ENCODE results near the gene DAD1. TPM values are rescaled to one million over a fixed set of nuclear protein-coding genes. Genes with fewer than 3 reads are reported as not detected.

Gene DAD1
- total and polyA plus RNA-seq, 7 experiments from 2014 or later, result 68.8 to 777 (median 123) TPM

GRCh38 chr14:22557846-22558220 lies 31.2 kb downstream of the DAD1 start:
- H3K27ac Mint-ChIP-seq, result peak overlapping the region; percentile 94 to 99 (median 99)
- no peak for DNase-seq
- peaks cover 59 to 95% (median 90%) of the 10 kb centered on the region in 7 donors for H3K4me1 Mint-ChIP-seq
- H3K36me3 ChIP-seq (ENCODE audit: control insufficient read depth in 2 of 3, insufficient read depth in 3 of 3, low read length in 3 of 3), result peaks cover 0 to 1% (median 0%) of the 10 kb centered on the region in 3 experiments
- H3K9me3 Mint-ChIP-seq, result peaks cover 0 to 11% (median 0%) of the 10 kb centered on the region in 11 donors
- intact Hi-C loops (cut with micrococcal nuclease), result loop anchor here (1.0 to 10.0 kb wide), 22 partner anchors 12 to 916 kb away; no protein-coding TSS in a partner anchor
- H3K9me3 ChIP-seq (ENCODE audit: control insufficient read depth in 2 of 3, low read length in 3 of 3), result no peaks in the 10 kb centered on the region
- H3K36me3 Mint-ChIP-seq, result peaks cover 0 to 20% (median 2%) of the 10 kb centered on the region in 5 donors
- peaks cover 0 to 4% (median 0%) of the 10 kb centered on the region in 5 donors for H3K27me3 Mint-ChIP-seq
- ATAC-seq, result no peak
- ChIA-PET POLR2A (interaction anchor here (0.7 to 5.2 kb wide), 6 partner anchors 12 to 644 kb away, joined by 3 to 174 read pairs (median 3); no protein-coding TSS in a partner anchor), CTCF (interaction anchor here (0.8 to 8.6 kb wide), 6 partner anchors 12 to 561 kb away, joined by 3 to 385 read pairs (median 4); partner anchors contain the start of gene DAD1)
- peak overlapping the region; percentile 67 to 95 (median 88) for H3K4me3 Mint-ChIP-seq
- peak overlapping the region; percentile 65 for H3K4me3 ChIP-seq (ENCODE audit: low read length)
- H3K4me1 ChIP-seq (ENCODE audit: control insufficient read depth in 2 of 2, insufficient read depth in 2 of 2, low read length in 2 of 2), result peaks cover 87 to 90% of the 10 kb centered on the region in 2 donors
- peak overlapping the region; percentile 96 for H3K27ac ChIP-seq (ENCODE audit: low read depth, low read length)
- H3K27me3 ChIP-seq (ENCODE audit: control insufficient read depth in 2 of 2, insufficient read depth in 2 of 2, low read length in 2 of 2), result no peaks in the 10 kb centered on the region

GRCh38 chr14:22556990-22557623 lies 31.9 kb downstream of the DAD1 start:
- Histone ChIP-seq H3K27ac (ENCODE audit: low read depth, low read length) (peak overlapping the region; percentile 96), H3K4me1 (ENCODE audit: control insufficient read depth in 2 of 2, insufficient read depth in 2 of 2, low read length in 2 of 2) (peaks cover 87 to 90% of the 10 kb centered on the region in 2 donors), H3K4me3 (ENCODE audit: low read length) (peak overlapping the region; percentile 65), H3K27me3 (ENCODE audit: control insufficient read depth in 2 of 2, insufficient read depth in 2 of 2, low read length in 2 of 2) (no peaks in the 10 kb centered on the region), H3K36me3 (ENCODE audit: control insufficient read depth in 2 of 3, insufficient read depth in 3 of 3, low read length in 3 of 3) (peaks cover 4 to 9% (median 4%) of the 10 kb centered on the region in 3 experiments), H3K9me3 (ENCODE audit: control insufficient read depth in 2 of 3, low read length in 3 of 3) (no peaks in the 10 kb centered on the region)
- H3K36me3 Mint-ChIP-seq, result peaks cover under 1 to 24% (median 7%) of the 10 kb centered on the region in 5 donors
- DNase-seq (peak; percentile 84 to 97 (median 93)), ATAC-seq (peak; percentile 48)
- H3K9me3 Mint-ChIP-seq, result peaks cover 0 to 11% (median 0%) of the 10 kb centered on the region in 11 donors
- ChIA-PET POLR2A (interaction anchor here (0.6 to 13.3 kb wide), 45 partner anchors 11 to 845 kb away, joined by 3 to 709 read pairs (median 5); partner anchors contain the start of genes DAD1, OXA1L and PRMT5), CTCF (interaction anchor here (0.5 to 8.6 kb wide), 38 partner anchors 11 to 847 kb away, joined by 3 to 385 read pairs (median 4); partner anchors contain the start of gene DAD1)
- H3K27ac Mint-ChIP-seq, result peak overlapping the region; percentile 94 to 99 (median 99)
- peaks cover 0 to 4% (median 0%) of the 10 kb centered on the region in 5 donors for H3K27me3 Mint-ChIP-seq
- H3K4me3 Mint-ChIP-seq, result peak overlapping the region; percentile 67 to 95 (median 88)
- intact Hi-C loops (cut with micrococcal nuclease), result loop anchor here (1.0 to 10.0 kb wide), 42 partner anchors 9 to 915 kb away; partner anchors contain the start of genes DAD1 (in 1 of the 2), LRP10 (in 1 of the 2) and RBM23 (in 1 of the 2)
- H3K4me1 Mint-ChIP-seq, result peaks cover 62 to 95% (median 92%) of the 10 kb centered on the region in 7 donors

- peaks cover 89 to 92% of the 10 kb centered on the region in 2 donors for H3K4me1 ChIP-seq (ENCODE audit: control insufficient read depth in 2 of 2, insufficient read depth in 2 of 2, low read length in 2 of 2)
- ATAC-seq (peak; percentile 81), DNase-seq (peak; percentile 73 to 100 (median 99))
- ChIA-PET CTCF (interaction anchor here (0.5 to 8.6 kb wide), 50 partner anchors 10 to 846 kb away, joined by 3 to 385 read pairs (median 4); partner anchors contain the start of gene DAD1), POLR2A (interaction anchor here (0.6 to 13.3 kb wide), 71 partner anchors 7 to 1710 kb away, joined by 3 to 709 read pairs (median 4); partner anchors contain the start of genes DAD1, MRPL52, OXA1L and PRMT5)
- H3K27ac Mint-ChIP-seq, result peak overlapping the region; percentile 94 to 99 (median 99)
- H3K36me3 ChIP-seq (ENCODE audit: control insufficient read depth in 2 of 3, insufficient read depth in 3 of 3, low read length in 3 of 3), result peaks cover 12 to 17% (median 12%) of the 10 kb centered on the region in 3 experiments
- H3K9me3 Mint-ChIP-seq, result peaks cover 0 to 11% (median 0%) of the 10 kb centered on the region in 11 donors
- peak overlapping the region; percentile 65 for H3K4me3 ChIP-seq (ENCODE audit: low read length)
- H3K36me3 Mint-ChIP-seq, result peaks cover 9 to 31% (median 15%) of the 10 kb centered on the region in 5 donors
- no peaks in the 10 kb centered on the region for H3K27me3 ChIP-seq (ENCODE audit: control insufficient read depth in 2 of 2, insufficient read depth in 2 of 2, low read length in 2 of 2)
- H3K27me3 Mint-ChIP-seq, result peaks cover 0 to 4% (median 0%) of the 10 kb centered on the region in 5 donors
- intact Hi-C loops (cut with micrococcal nuclease), result loop anchor here (1.0 to 10.0 kb wide), 34 partner anchors 8 to 914 kb away; partner anchors contain the start of genes DAD1 (in 1 of the 2), LRP10 (in 1 of the 2) and RBM23 (in 1 of the 2)
- no peaks in the 10 kb centered on the region for H3K9me3 ChIP-seq (ENCODE audit: control insufficient read depth in 2 of 3, low read length in 3 of 3)
- H3K4me1 Mint-ChIP-seq, result peaks cover 64 to 95% (median 92%) of the 10 kb centered on the region in 7 donors
- H3K27ac ChIP-seq (ENCODE audit: low read depth, low read length), result peak overlapping the region; percentile 96
- peak overlapping the region; percentile 67 to 95 (median 88) for H3K4me3 Mint-ChIP-seq
Measured at GRCh38 chr14:22556021-22556989, 32.7 kb downstream of the DAD1 start.

DNA sequence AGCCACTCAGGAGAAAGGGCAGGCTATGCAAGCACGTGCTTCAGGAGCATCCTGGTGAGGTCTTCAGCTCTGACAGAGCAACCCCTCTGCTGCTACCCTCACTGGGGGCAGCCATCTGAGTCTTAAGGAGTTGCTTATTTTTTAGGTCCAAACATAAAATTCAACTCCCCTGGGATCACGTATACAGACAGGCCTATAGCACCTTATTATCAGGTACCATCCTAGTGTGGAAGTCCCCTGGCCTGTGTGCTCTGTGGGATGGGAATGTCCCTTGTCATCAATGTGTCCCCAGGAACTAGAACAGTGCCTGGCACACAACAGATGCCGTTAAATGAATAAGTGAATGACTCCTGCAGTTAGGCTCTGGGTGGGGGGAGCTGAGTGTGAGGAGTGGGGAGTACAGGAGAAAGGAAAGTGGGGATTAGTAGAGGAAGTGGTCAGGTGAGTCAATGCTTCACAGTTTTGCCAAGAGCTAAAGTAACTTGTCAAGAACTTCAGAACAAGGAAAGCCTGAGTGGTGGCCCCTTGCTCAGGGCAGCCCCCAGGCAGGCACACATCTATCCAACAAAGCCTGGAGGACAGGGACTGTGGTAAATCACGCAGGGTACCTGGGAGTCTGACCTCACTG lies 33.5 kb downstream of the DAD1 start:
- Histone ChIP-seq H3K4me1 (ENCODE audit: control insufficient read depth in 2 of 2, insufficient read depth in 2 of 2, low read length in 2 of 2) (peaks cover 89 to 92% of the 10 kb centered on the region in 2 donors), H3K27me3 (ENCODE audit: control insufficient read depth in 2 of 2, insufficient read depth in 2 of 2, low read length in 2 of 2) (no peaks in the 10 kb centered on the region), H3K36me3 (ENCODE audit: control insufficient read depth in 2 of 3, insufficient read depth in 3 of 3, low read length in 3 of 3) (peaks cover 20 to 25% (median 20%) of the 10 kb centered on the region in 3 experiments), H3K27ac (ENCODE audit: low read depth, low read length) (peak overlapping the region; percentile 96), H3K9me3 (ENCODE audit: control insufficient read depth in 2 of 3, low read length in 3 of 3) (no peaks in the 10 kb centered on the region), H3K4me3 (ENCODE audit: low read length) (peak overlapping the region; percentile 40)
- intact Hi-C loops (cut with micrococcal nuclease), result loop anchor here (1.0 to 10.0 kb wide), 36 partner anchors 7 to 913 kb away; partner anchors contain the start of genes DAD1 (in 1 of the 2), LRP10 (in 1 of the 2) and RBM23 (in 1 of the 2)
- ChIA-PET CTCF (interaction anchor here (0.6 to 8.6 kb wide), 34 partner anchors 9 to 709 kb away, joined by 3 to 385 read pairs (median 4); partner anchors contain the start of gene DAD1), POLR2A (interaction anchor here (0.6 to 13.3 kb wide), 60 partner anchors 8 to 1711 kb away, joined by 3 to 709 read pairs (median 5); partner anchors contain the start of genes DAD1, MRPL52, OXA1L and PRMT5)
- H3K27me3 Mint-ChIP-seq, result peaks cover 0 to 4% (median 0%) of the 10 kb centered on the region in 5 donors
- H3K36me3 Mint-ChIP-seq, result peaks cover 16 to 39% (median 23%) of the 10 kb centered on the region in 5 donors
- ATAC-seq, result peak; percentile 4
- peaks cover 0 to 11% (median 0%) of the 10 kb centered on the region in 11 donors for H3K9me3 Mint-ChIP-seq
- H3K4me3 Mint-ChIP-seq, result peak overlapping the region; percentile 67 to 95 (median 88)
- peak overlapping the region; percentile 94 to 99 (median 99) for H3K27ac Mint-ChIP-seq
- peak in 4 of 9 donors; percentile 48 to 80 (median 62) for DNase-seq
- peaks cover 68 to 95% (median 92%) of the 10 kb centered on the region in 7 donors for H3K4me1 Mint-ChIP-seq
